ENCODE measurements around the gene SELENOH.
A peak's percentile ranks its signal among the peaks of the same experiment; 100 is the strongest.

SELENOH gene

GRCh38 chr11:57786436-57786835, 45.1 kb downstream of the SELENOH start:
- no peak for DNase-seq

GRCh38 chr11:57787006-57787604, 45.8 kb downstream of the SELENOH start:
- no peak for DNase-seq

GRCh38 chr11:57787920-57788702, 46.8 kb downstream of the SELENOH start:
- no peak for DNase-seq

- DNase-seq = no peak
Measured at GRCh38 chr11:57788703-57789088, 47.4 kb downstream of the SELENOH start.

GRCh38 chr11:57791321-57792059, 50.2 kb downstream of the SELENOH start:
- peak; percentile 37 for DNase-seq

- DNase-seq = peak; percentile 94
Measured at GRCh38 chr11:57792060-57792541, 50.8 kb downstream of the SELENOH start.

GRCh38 chr11:57792870-57793269, 51.6 kb downstream of the SELENOH start:
- peak; percentile 5 for DNase-seq
